Neural progenitor cell (in vitro differentiated cells): ENCODE measurements around the gene ANKRD28. TPM values are rescaled to one million over a fixed set of nuclear protein-coding genes. Genes with fewer than 3 reads are reported as not detected.
A peak's percentile ranks its signal among the peaks of the same experiment; 100 is the strongest.

Experiments
- DNase-seq: peaks from one replicate; pipeline ENCODE4 v3.0.0-alpha.2; 2016; ENCODE audit warnings: low spot score
- H2AFZ ChIP-seq: fragments of 200-600 bp; sonication (generic); replicated peaks from 2 replicates; pipeline ENCODE4 v1.6.1; 2016; ENCODE audit warnings: antibody characterized with exemption
- H3F3A ChIP-seq: fragments of 200-600 bp; sonication (generic); 2 replicates; pipeline ENCODE4 v1.6.1; 2016; ENCODE audit warnings: antibody characterized with exemption, low read depth
- H3K27ac ChIP-seq: fragments of 200-600 bp; sonication (generic); 2 replicates; pipeline ENCODE4 v1.5.1; 2016; ENCODE audit warnings: mild to moderate bottlenecking
- H3K27me3 ChIP-seq: fragments of 200-600 bp; sonication (generic); 2 replicates; pipeline ENCODE4 v1.6.1; 2016; ENCODE audit warnings: mild to moderate bottlenecking, moderate library complexity
- H3K36me3 ChIP-seq: fragments of 200-600 bp; sonication (generic); 2 replicates; pipeline ENCODE4 v1.5.1; 2016
- H3K4me1 ChIP-seq: fragments of 200-600 bp; sonication (generic); 2 replicates; pipeline ENCODE4 v1.6.1; 2016; ENCODE audit warnings: mixed run types
- H3K4me2 ChIP-seq: fragments of 200-600 bp; sonication (generic); 2 replicates; pipeline ENCODE4 v1.6.1; 2016
- H3K4me3 ChIP-seq: fragments of 200-600 bp; sonication (generic); 2 replicates; pipeline ENCODE4 v1.5.1; 2016
- H3K79me2 ChIP-seq: fragments of 200-600 bp; sonication (generic); 2 replicates; pipeline ENCODE4 v1.6.1; 2016; ENCODE audit warnings: low read depth
- H3K9ac ChIP-seq: fragments of 200-600 bp; sonication (generic); 2 replicates; pipeline ENCODE4 v1.6.1; 2016
- H3K9me3 ChIP-seq: fragments of 200-600 bp; sonication (generic); 2 replicates; pipeline ENCODE4 v1.5.1; 2016; ENCODE audit warnings: low read depth
- H4K20me1 ChIP-seq: fragments of 200-600 bp; sonication (generic); 2 replicates; pipeline ENCODE4 v1.6.1; 2016; ENCODE audit warnings: low read depth
- H3K27ac Mint-ChIP-seq: 3 replicates; pipeline ENCODE4 v1.8.0; 2021; ENCODE audit warnings: mixed read lengths
- H3K27me3 Mint-ChIP-seq: 2 replicates; pipeline ENCODE4 v1.8.0; 2022; ENCODE audit warnings: low read depth, mild to moderate bottlenecking, inconsistent platforms, moderate library complexity, mixed read lengths; ENCODE audit not compliant: insufficient read depth
- H3K36me3 Mint-ChIP-seq: 3 replicates; pipeline ENCODE4 v1.8.0; 2021; ENCODE audit warnings: mixed read lengths
- H3K4me1 Mint-ChIP-seq: 3 replicates; pipeline ENCODE4 v1.8.0; 2021; ENCODE audit warnings: mixed read lengths
- H3K4me3 Mint-ChIP-seq: 3 replicates; pipeline ENCODE4 v1.8.0; 2021; ENCODE audit warnings: mild to moderate bottlenecking, moderate library complexity, mixed read lengths
- H3K9me3 Mint-ChIP-seq: 3 replicates; pipeline ENCODE4 v1.8.0; 2020; ENCODE audit warnings: mixed read lengths
- EZH2 ChIP-seq: fragments of 200-600 bp; sonication (generic); IDR thresholded peaks from 2 replicates; pipeline ENCODE4 v1.6.1; 2017; ENCODE audit warnings: antibody characterized with exemption, mild to moderate bottlenecking, moderate library complexity
- EZH2phosphoT487 ChIP-seq: fragments of 200-600 bp; sonication (generic); IDR thresholded peaks from 2 replicates; pipeline ENCODE4 v1.6.1; 2017; ENCODE audit warnings: antibody characterized with exemption
- total RNA-seq: library from RNA; depleted of rRNA; stranded (reverse); fragments of >200 nt; gene quantifications from 2 replicates; pipeline ENCODE4 v1.2.3, GENCODE V29; 2015; ENCODE audit warnings: low replicate concordance
- TF ChIP-seq, protein P1 (sequence below): fragments of 200-600 bp; sonication (generic); IDR thresholded peaks from 2 replicates; pipeline ENCODE4 v1.5.1; 2017; ENCODE audit warnings: antibody characterized with exemption, mild to moderate bottlenecking

The ANKRD28 gene
- total RNA-seq, 1 donor from 2014 or later: 36.4 TPM

DNA sequence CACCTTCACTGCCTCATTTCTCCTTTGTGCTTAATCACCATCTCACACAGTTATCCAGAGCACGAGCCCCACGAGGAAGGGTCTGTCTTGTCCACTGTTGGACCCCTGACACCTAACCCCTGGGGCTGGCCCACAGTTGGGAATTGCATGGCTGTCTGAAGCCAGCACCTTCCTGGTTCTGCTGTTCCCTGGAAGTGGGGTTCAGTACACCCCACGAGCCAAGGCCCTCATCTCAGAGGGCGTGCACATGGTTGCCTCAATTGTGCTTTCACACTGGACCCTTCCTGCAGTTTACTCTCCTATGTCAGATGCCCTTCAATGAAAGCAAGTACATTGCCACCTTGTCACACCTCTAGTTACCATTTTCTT is 165.6 kb downstream of the ANKRD28 start:
- DNase-seq: no peak
- no peak overlapping the region for H3K27ac ChIP-seq
- Mint-ChIP-seq H3K27ac (no peak overlapping the region), H3K9me3 (no peaks in the 10 kb centered on the region), H3K36me3 (peaks cover 2% of the 10 kb centered on the region), H3K27me3 (peaks cover 2% of the 10 kb centered on the region), H3K4me1 (peaks cover 40% of the 10 kb centered on the region), H3K4me3 (no peak overlapping the region)
- H3K4me1 ChIP-seq: peaks cover 13% of the 10 kb centered on the region
- H2AFZ ChIP-seq: no peak overlapping the region
- H3K36me3 ChIP-seq: no peaks in the 10 kb centered on the region
- H3K4me2 ChIP-seq: no peak overlapping the region
- no peaks in the 10 kb centered on the region for H3K27me3 ChIP-seq
- H4K20me1 ChIP-seq: no peaks in the 10 kb centered on the region
- H3K4me3 ChIP-seq: no peak overlapping the region
- TF ChIP-seq EZH2 (no peak), EZH2phosphoT487 (no peak)
- TF ChIP-seq, protein P1, sequence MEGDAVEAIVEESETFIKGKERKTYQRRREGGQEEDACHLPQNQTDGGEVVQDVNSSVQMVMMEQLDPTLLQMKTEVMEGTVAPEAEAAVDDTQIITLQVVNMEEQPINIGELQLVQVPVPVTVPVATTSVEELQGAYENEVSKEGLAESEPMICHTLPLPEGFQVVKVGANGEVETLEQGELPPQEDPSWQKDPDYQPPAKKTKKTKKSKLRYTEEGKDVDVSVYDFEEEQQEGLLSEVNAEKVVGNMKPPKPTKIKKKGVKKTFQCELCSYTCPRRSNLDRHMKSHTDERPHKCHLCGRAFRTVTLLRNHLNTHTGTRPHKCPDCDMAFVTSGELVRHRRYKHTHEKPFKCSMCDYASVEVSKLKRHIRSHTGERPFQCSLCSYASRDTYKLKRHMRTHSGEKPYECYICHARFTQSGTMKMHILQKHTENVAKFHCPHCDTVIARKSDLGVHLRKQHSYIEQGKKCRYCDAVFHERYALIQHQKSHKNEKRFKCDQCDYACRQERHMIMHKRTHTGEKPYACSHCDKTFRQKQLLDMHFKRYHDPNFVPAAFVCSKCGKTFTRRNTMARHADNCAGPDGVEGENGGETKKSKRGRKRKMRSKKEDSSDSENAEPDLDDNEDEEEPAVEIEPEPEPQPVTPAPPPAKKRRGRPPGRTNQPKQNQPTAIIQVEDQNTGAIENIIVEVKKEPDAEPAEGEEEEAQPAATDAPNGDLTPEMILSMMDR: no peak
- H3K9me3 ChIP-seq: no peaks in the 10 kb centered on the region
- no peak overlapping the region for H3K9ac ChIP-seq
- H3F3A ChIP-seq: peaks cover 5% of the 10 kb centered on the region
- no peaks in the 10 kb centered on the region for H3K79me2 ChIP-seq

- H3K4me1 Mint-ChIP-seq: peaks cover 40% of the 10 kb centered on the region
- Histone ChIP-seq H3F3A (peaks cover 5% of the 10 kb centered on the region), H3K4me3 (no peak overlapping the region), H3K27ac (no peak overlapping the region), H4K20me1 (no peaks in the 10 kb centered on the region), H3K27me3 (no peaks in the 10 kb centered on the region), H3K9me3 (no peaks in the 10 kb centered on the region), H3K36me3 (no peaks in the 10 kb centered on the region), H3K9ac (no peak overlapping the region), H3K4me1 (peaks cover 13% of the 10 kb centered on the region), H3K79me2 (no peaks in the 10 kb centered on the region), H3K4me2 (no peak overlapping the region), H2AFZ (no peak overlapping the region)
- H3K27me3 Mint-ChIP-seq: peaks cover 2% of the 10 kb centered on the region
- H3K36me3 Mint-ChIP-seq: peaks cover 2% of the 10 kb centered on the region
- no peaks in the 10 kb centered on the region for H3K9me3 Mint-ChIP-seq
- no peak overlapping the region for H3K4me3 Mint-ChIP-seq
- no peak for DNase-seq
- no peak overlapping the region for H3K27ac Mint-ChIP-seq
- TF ChIP-seq EZH2phosphoT487 (no peak), EZH2 (no peak)
- TF ChIP-seq, protein P1: no peak
These were observed 166.2 kb downstream of the ANKRD28 start for GRCh38 chr3:15631426-15632211.

GRCh38 chr3:15630646-15631350 is 167.0 kb downstream of the ANKRD28 start:
- peaks cover 1% of the 10 kb centered on the region for H3K36me3 Mint-ChIP-seq
- H3K4me3 Mint-ChIP-seq: no peak overlapping the region
- no peaks in the 10 kb centered on the region for H3K27me3 ChIP-seq
- H3K79me2 ChIP-seq: no peaks in the 10 kb centered on the region
- peaks cover 5% of the 10 kb centered on the region for H3F3A ChIP-seq
- H3K4me1 ChIP-seq: peaks cover 13% of the 10 kb centered on the region
- H4K20me1 ChIP-seq: no peaks in the 10 kb centered on the region
- TF ChIP-seq, protein P1: no peak
- TF ChIP-seq EZH2 (no peak), EZH2phosphoT487 (no peak)
- no peaks in the 10 kb centered on the region for H3K36me3 ChIP-seq
- peak overlapping the region; percentile 59 for H3K27ac Mint-ChIP-seq
- H2AFZ ChIP-seq: no peak overlapping the region
- H3K4me3 ChIP-seq: no peak overlapping the region
- H3K9me3 ChIP-seq: no peaks in the 10 kb centered on the region
- H3K9ac ChIP-seq: no peak overlapping the region
- no peaks in the 10 kb centered on the region for H3K9me3 Mint-ChIP-seq
- H3K4me1 Mint-ChIP-seq: peaks cover 37% of the 10 kb centered on the region
- no peak overlapping the region for H3K4me2 ChIP-seq
- no peak overlapping the region for H3K27ac ChIP-seq
- no peaks in the 10 kb centered on the region for H3K27me3 Mint-ChIP-seq
- no peak for DNase-seq
